GM18870 (cell line): Measurements from ENCODE around the gene SMURF2.

Experiments
- ATAC-seq: cut with Tn5 transposase; IDR thresholded peaks from one replicate; pipeline ENCODE4 v1.9.1; 2021; ENCODE audit warnings: moderate library complexity; ENCODE audit not compliant: unreplicated experiment

Gene SMURF2

DNA sequence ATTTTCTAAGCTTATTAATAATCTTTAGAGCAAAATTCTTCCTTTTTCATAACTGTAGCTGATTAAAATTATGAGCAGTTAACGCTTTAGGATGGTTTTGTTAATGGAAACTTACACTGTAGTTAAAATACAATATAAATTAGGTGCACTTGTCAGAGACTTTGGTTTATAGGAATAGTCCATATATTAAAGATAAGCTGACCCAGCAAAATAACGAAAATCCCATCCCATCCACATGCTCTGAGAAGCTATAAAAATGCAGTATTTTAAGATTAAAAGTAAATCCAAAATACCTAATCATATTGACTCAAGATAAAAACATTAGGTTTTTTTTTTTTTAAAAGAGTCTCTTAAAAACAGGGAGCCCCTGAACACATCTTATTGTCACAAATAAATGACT lies 117.4 kb downstream of the SMURF2 start:
- no peak for ATAC-seq

GRCh38 chr17:64540118-64540776 lies 121.9 kb downstream of the SMURF2 start:
- no peak for ATAC-seq

DNA sequence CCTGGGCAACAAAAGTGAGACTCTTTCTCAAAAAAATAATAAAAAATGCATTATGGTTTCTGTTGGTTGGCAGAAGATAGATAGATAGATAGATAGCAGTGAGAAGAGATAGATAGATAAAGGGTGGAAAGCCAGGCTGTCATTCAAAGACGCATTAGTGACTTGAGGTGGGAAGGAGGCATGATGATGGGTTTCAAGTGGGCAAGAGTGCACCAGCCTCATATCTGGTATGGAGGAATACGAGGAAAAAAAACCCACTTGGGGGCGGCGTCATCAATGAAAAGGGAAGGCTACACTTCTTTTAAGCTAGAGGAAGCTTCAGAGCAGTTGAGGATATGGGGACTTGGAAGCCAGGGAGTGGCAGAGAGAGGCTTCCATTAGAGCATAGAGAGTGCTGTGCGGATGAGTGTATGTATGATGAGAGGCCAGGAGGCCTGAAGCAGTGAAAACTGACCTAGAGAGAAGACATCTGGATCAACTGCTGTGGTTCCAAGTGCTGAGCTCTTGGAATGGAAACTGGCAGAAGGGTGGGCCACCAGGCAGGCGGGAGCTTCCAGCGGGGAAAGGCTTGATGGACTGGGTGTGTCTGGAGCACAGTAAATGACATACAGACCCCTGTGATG lies 123.5 kb downstream of the SMURF2 start:
- no peak for ATAC-seq

- no peak for ATAC-seq
Observed at GRCh38 chr17:64537488-64537887, 124.6 kb downstream of the SMURF2 start.

DNA sequence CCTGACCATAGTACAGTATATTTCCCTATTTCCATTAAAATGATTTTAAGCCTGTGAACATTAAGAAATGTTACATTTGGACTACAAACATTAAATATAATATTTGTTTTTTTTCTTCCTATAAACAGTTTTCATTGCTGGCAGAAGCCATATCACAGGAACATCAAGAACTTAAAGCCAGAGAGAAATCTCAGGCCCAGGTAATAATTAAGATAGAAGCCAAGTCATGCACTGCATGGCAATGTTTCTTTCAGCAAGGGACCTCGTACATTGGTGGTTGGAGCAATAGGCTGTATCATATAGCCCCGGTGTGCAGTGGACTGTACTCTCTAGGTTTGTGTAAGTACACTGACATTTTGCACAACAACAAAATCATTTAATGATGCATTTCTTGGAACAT lies 125.2 kb downstream of the SMURF2 start:
- ATAC-seq: no peak

- ATAC-seq: no peak
Observed at GRCh38 chr17:64535357-64535756, 126.8 kb downstream of the SMURF2 start.

DNA sequence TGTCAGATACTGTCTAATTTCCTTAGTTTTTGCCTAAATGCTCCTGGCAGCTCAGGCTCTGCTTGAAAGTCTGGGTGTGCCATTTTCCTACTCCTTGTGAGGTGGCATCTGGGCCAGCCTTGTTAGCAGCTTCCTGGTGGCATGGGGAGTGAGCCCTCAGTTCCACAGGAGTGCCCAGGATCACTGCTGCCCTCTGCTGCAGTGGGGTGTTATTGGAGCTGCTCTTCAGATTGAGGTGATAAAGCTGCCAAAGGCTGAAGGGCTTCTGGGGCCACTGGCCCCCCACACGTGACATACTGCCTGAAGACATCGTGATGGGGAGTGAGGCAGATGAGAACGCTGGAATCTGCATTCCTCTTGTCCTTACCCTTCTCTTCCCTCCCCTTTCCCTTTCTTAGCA lies 127.9 kb downstream of the SMURF2 start:
- no peak for ATAC-seq

DNA sequence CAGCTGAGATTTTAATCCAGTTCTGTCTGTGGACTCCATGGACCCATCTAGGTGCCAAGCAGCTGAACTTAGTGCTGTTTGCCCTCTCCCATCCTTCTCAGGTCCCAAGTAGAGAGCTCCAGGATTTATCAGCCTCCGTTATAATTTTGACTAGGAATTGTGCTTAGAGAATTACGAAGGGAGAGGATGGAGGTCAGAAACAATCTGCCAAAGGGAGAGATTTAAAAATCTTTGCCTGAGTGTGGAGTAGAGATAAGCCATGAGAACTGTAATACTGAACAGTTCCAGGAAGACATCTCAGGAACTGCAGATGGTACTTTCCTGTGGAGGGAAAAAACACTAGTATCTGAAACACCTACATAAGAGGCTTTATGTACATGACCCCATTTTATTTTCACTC lies 128.3 kb downstream of the SMURF2 start:
- no peak for ATAC-seq

- no peak for ATAC-seq
Observed at GRCh38 chr17:64532409-64532808, 129.7 kb downstream of the SMURF2 start.

GRCh38 chr17:64531955-64532371 lies 130.1 kb downstream of the SMURF2 start:
- ATAC-seq: no peak

GRCh38 chr17:64529221-64529620 lies 132.9 kb downstream of the SMURF2 start:
- no peak for ATAC-seq

- no peak for ATAC-seq
Observed at GRCh38 chr17:64527914-64528313, 134.2 kb downstream of the SMURF2 start.

DNA sequence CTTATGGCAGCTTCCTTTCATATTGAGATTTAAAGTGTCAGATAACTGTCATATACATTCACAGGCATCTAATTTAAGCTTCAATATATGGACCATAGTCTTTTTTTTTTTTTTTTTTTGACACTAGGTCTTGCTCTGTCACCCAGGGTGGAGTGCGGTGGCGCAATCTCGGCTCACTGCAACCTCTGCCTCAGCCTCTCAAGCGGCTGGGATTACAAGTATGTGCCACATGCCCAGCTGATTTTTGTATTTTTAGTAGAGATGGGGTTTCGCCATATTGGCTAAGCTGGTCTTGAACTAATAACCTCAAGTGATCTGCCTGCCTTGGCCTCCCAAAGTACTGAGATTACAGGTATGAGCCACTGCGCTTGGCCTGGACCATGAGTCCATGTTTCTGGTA lies 141.7 kb downstream of the SMURF2 start:
- no peak for ATAC-seq

GRCh38 chr17:64519601-64520000 lies 142.5 kb downstream of the SMURF2 start:
- no peak for ATAC-seq

DNA sequence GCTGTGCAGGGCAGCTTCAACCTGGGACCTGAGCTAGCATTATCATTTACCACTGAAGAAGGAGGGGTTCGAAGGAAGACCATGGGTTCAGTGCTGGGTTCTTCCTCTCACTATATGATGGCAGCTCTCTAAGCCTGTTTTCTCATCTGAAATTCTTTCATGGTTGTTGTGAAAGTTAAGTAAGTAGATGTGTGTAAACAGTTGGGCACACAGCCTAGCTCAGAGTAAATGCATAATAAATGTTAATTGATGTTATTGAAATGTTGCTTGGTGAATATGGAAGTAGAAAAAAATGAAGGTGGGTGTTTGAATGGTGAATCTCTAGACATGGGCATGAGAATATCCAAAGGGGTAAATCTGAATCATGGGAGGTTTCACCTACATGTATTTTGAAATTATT lies 146.3 kb downstream of the SMURF2 start:
- no peak for ATAC-seq

GRCh38 chr17:64515419-64515818 lies 146.7 kb downstream of the SMURF2 start:
- ATAC-seq: no peak

DNA sequence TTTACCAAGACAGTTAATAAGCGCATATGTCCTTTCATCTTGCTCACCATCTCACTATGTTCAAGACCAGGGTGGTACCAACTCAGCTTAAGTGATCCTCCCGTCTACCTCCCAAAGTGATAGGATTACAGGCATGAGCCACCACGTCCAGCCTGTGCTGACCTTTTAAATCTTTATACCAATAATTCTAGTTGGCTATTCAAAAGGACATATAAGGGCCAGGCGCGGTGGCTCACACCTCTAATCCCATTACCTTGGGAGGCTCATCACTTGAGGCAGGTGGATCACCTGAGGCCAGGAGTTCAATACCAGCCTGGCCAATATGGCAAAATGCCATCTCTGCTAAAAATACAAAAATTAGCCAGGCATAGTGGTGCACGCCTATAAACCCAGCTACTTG lies 152.9 kb downstream of the SMURF2 start:
- no peak for ATAC-seq

DNA sequence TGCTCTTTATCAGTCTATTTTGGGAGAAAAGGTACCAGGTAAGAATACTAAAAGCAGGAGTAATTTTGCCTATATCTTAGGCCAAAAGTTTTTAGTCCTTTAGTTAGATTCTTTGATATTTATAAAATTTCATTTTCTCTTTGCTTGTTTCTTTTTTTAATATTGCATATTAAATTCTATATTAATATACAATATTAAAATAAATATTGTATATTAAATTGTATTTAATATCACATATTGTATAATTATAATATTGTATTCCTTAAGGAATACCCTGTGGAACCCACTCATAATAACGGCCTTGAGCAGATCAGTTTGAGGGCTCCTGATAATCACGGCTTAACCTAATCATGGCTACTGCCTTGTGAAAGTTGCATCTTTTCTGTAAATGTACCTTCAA lies 153.4 kb downstream of the SMURF2 start:
- ATAC-seq: no peak

DNA sequence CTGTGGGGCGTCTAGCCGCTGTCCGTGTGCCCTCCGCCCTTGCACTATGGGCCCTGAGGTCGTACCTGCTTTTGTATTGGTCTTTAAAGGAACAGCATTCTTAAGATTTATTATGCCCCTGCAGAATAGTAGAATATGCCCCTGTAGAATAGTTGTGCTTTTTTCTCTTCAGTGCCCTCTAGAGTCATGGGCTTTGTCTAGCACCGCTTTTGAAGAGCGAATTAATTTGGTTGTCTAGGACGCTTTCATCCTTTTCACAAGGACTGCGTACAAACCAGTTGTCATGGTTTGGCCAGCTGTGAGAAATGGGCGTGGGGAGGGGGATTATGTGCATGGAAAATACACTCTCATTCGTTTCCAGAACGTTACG lies 154.7 kb downstream of the SMURF2 start:
- peak; percentile 4 for ATAC-seq

DNA sequence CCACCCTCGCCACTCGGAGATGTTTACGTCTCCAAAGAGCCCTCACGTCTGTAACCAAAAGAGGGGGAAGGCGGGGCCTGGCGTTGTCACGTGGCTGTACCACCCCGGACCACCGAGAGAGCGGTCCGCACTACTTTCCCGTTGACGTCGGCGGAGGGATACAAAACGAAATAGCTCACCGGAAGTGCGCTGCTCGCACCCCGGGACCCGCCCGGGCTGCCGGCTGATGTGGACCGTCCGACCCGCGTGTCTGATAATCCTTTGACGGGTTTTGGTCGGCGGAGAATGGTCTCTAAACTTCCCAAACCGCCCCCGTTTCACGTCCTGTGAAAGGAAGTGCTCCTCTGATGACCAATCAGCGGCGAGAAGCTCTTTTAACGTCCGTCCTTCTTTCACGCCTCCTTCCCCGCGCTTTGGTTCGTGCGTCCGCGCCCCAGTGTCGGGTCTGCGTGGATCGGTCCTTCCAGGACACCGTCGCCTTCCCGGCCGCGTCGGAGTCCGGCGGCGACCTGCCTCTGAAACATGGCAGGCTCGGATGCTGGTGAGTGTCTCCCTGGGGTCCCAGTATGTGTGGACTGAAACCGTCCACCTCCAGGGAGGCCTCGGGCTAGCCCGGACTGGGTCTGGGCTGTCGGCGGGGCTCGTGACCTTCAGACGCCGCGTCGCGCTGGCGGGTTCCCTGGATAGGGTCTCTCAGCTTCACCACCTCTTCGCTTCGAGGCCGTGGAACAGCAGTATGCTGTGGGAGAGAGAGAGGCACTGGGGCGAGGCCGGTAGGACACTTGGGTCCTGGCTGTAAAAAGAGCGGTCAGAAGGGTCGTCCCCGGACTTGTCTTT lies 155.3 kb downstream of the SMURF2 start, which contains the start of gene CEP95:
CEP95 (plus strand) TSS at position 402 of the 837 bp plus-strand sequence; CDS start at position 523, 121 bp downstream.
- peak; percentile 56 for ATAC-seq

DNA sequence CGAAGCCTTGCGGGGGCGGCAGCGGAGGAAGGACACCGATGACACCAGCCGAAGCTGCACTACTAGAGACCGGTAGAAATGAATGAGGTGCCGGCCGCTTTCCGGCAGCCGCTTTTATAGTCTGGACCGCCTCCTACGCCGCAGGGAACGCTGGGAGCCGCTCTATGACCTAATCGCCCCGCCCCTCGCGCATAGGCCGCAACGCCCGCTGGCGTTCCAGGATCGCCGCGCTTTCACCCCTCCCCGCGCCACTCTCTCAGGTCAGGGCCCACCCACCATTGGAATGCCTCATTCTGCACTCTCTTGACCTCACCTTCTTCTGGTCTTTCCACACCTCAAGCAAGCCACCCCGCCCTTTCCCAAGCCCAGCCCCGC lies 155.9 kb downstream of the SMURF2 start, which contains the start of gene DDX5:
DDX5 (minus strand) TSS at position 89 of the 375 bp plus-strand sequence. CDS start 170 bp downstream, outside the sequence.
- no peak for ATAC-seq
